ENCODE measurements around the gene RBKS. TPM values are rescaled to one million over a fixed set of nuclear protein-coding genes. Genes with fewer than 3 reads are reported as not detected.

RBKS gene
- total and polyA plus RNA-seq, 2 of the 13 experiments (the other 11 are each of a cell fraction or from before 2014, with no cell fraction given): 7.7 to 8.3 TPM

- TF ChIP-seq ZBTB4 (CRISPR knock-in tag; IDR thresholded peaks at IDR 0.05; ENCODE audit: borderline replicate concordance): 0 out of 2 replicates have a peak, but pooled peaks have one; percentile 57
- TF ChIP-seq ZNF292 (CRISPR knock-in tag; IDR thresholded peaks at IDR 0.05; ENCODE audit: borderline replicate concordance, low read depth): no peak; the same call in 1 of the 2 replicates
- no peak for TF ChIP-seq ZBTB14 (CRISPR knock-in tag; IDR thresholded peaks at IDR 0.05)
- TF ChIP-seq MEIS1 (CRISPR knock-in tag; IDR thresholded peaks at IDR 0.05; ENCODE audit: borderline replicate concordance): peak; percentile 20; the same call in 1 of the 2 replicates
- peak; percentile 40; the same call in 1 of the 2 replicates for TF ChIP-seq ZSCAN9 (CRISPR knock-in tag; IDR thresholded peaks at IDR 0.05; ENCODE audit: borderline replicate concordance)
- no peak for TF ChIP-seq ZFP36L2 (CRISPR knock-in tag; IDR thresholded peaks at IDR 0.05)
- TF ChIP-seq, protein P1, sequence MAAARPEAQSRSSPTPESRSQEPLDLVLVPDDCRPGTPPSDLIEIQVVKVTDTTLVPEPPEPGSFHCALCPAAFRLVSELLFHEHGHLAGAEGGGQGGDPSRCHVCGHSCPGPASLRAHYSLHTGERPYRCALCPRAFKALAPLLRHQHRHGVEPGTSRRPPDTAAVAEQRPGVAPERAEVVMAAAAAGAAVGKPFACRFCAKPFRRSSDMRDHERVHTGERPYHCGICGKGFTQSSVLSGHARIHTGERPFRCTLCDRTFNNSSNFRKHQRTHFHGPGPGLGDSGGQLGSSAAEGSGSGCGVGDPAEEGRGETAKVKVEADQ (CRISPR knock-in tag; IDR thresholded peaks at IDR 0.05; ENCODE audit: borderline replicate concordance): peak; percentile 16; the same call in 1 of the 2 replicates
- TF ChIP-seq TOPORS (CRISPR knock-in tag; IDR thresholded peaks at IDR 0.05): no peak
- TF ChIP-seq ZNF674 (CRISPR knock-in tag; IDR thresholded peaks at IDR 0.05; ENCODE audit: low read depth): no peak
- TF ChIP-seq SOX13 (IDR thresholded peaks at IDR 0.05): peak; percentile 88
- peak in 1 of 2 experiments; percentile 90; a peak in 2 of 4 replicates for TF ChIP-seq SOX13 (CRISPR knock-in tag; conservative IDR thresholded peaks at IDR 0.05 in 1 of 2, IDR thresholded peaks at IDR 0.05 in 1 of 2)
- no peak for TF ChIP-seq ZNF652 (CRISPR knock-in tag; IDR thresholded peaks at IDR 0.05; ENCODE audit: borderline replicate concordance, low read depth)
- no peak for TF ChIP-seq PAF1 (CRISPR knock-in tag; IDR thresholded peaks at IDR 0.05)
- no peak for TF ChIP-seq ARHGAP35 (CRISPR knock-in tag; IDR thresholded peaks at IDR 0.05; ENCODE audit: borderline replicate concordance)
- no peak for TF ChIP-seq ZNF44 (CRISPR knock-in tag; IDR thresholded peaks at IDR 0.05)
- TF ChIP-seq ZNF335 (CRISPR knock-in tag; IDR thresholded peaks at IDR 0.05): no peak
- TF ChIP-seq, protein P2, sequence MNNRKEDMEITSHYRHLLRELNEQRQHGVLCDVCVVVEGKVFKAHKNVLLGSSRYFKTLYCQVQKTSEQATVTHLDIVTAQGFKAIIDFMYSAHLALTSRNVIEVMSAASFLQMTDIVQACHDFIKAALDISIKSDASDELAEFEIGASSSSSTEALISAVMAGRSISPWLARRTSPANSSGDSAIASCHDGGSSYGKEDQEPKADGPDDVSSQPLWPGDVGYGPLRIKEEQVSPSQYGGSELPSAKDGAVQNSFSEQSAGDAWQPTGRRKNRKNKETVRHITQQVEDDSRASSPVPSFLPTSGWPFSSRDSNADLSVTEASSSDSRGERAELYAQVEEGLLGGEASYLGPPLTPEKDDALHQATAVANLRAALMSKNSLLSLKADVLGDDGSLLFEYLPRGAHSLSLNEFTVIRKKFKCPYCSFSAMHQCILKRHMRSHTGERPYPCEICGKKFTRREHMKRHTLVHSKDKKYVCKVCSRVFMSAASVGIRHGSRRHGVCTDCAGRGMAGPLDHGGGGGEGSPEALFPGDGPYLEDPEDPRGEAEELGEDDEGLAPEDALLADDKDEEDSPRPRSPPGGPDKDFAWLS (CRISPR knock-in tag; IDR thresholded peaks at IDR 0.05; ENCODE audit: borderline replicate concordance): 0 out of 2 replicates have a peak, but pooled peaks have one; percentile 61
- TF ChIP-seq MBD4 (IDR thresholded peaks at IDR 0.05; ENCODE audit: borderline replicate concordance, low read length): no peak; the same call in 1 of the 2 replicates
- TF ChIP-seq ZNF24 (IDR thresholded peaks at IDR 0.05): no peak
- TF ChIP-seq, protein P3, sequence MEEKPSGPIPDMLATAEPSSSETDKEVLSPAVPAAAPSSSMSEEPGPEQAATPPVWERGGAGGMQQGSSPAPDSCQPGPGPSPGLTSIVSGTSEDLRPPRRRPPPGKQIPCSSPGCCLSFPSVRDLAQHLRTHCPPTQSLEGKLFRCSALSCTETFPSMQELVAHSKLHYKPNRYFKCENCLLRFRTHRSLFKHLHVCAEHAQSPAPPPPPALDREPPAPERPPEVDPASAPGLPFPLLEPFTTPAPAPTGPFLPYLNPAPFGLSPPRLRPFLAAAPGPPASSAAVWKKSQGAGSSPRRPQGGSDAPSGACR (CRISPR knock-in tag; IDR thresholded peaks at IDR 0.05): no peak
- no peak for TF ChIP-seq ZNF317 (CRISPR knock-in tag; IDR thresholded peaks at IDR 0.05)
- TF ChIP-seq TBX2 (CRISPR knock-in tag; IDR thresholded peaks at IDR 0.05; ENCODE audit: borderline replicate concordance): peak; percentile 56; the same call in 1 of the 2 replicates
These were observed 137.5 kb downstream of the RBKS start (continued) for GRCh38 chr2:27752551-27753237.

Data from HepG2 (cell line).